Hematopoietic multipotent progenitor cell treated with erythropoietin and hydrocortisone succinate and interleukin-3 and kit ligand, for 6 days (in vitro differentiated cells): ENCODE data around the gene DNM3.

Source experiments
- DNase-seq: peaks from one replicate; pipeline ENCODE4 v3.0.0-alpha.2; 2015

DNM3 gene

GRCh38 chr1:171984850-171985485 is 143.7 kb downstream of the DNM3 start:
- peak; percentile 67 for DNase-seq

GRCh38 chr1:171985639-171986038 is 144.3 kb downstream of the DNM3 start:
- DNase-seq: peak; percentile 84

- no peak for DNase-seq
Observed at GRCh38 chr1:171988243-171988885, 147.1 kb downstream of the DNM3 start.

GRCh38 chr1:171990371-171990770 is 149.1 kb downstream of the DNM3 start:
- no peak for DNase-seq

- no peak for DNase-seq
Observed at GRCh38 chr1:171994293-171994692, 153.0 kb downstream of the DNM3 start.

GRCh38 chr1:171995573-171995972 is 154.3 kb downstream of the DNM3 start:
- no peak for DNase-seq

- DNase-seq: no peak
Observed at GRCh38 chr1:171997936-171998335, 156.6 kb downstream of the DNM3 start.

GRCh38 chr1:171998711-171999110 is 157.4 kb downstream of the DNM3 start:
- no peak for DNase-seq

- DNase-seq: no peak
Observed at GRCh38 chr1:171999756-172000155, 158.5 kb downstream of the DNM3 start.

GRCh38 chr1:172001288-172001687 is 160.0 kb downstream of the DNM3 start:
- no peak for DNase-seq

- peak; percentile 82 for DNase-seq
Observed at GRCh38 chr1:172002725-172003345, 161.5 kb downstream of the DNM3 start.

GRCh38 chr1:172003766-172004530 is 162.7 kb downstream of the DNM3 start:
- peak; percentile 5 for DNase-seq

- DNase-seq: no peak
Observed at GRCh38 chr1:172004671-172005070, 163.4 kb downstream of the DNM3 start.

- DNase-seq: peak; percentile 11
Observed at GRCh38 chr1:172005856-172006255, 164.6 kb downstream of the DNM3 start.

- DNase-seq: no peak
Observed at GRCh38 chr1:172006660-172007059, 165.4 kb downstream of the DNM3 start.

GRCh38 chr1:172018727-172019311 is 177.5 kb downstream of the DNM3 start:
- DNase-seq: no peak

GRCh38 chr1:172019976-172020375 is 178.7 kb downstream of the DNM3 start:
- DNase-seq: peak; percentile 32

- no peak for DNase-seq
Observed at GRCh38 chr1:172024516-172024915, 183.2 kb downstream of the DNM3 start.

- peak; percentile 55 for DNase-seq
Observed at GRCh38 chr1:172024944-172025738, 183.8 kb downstream of the DNM3 start.

GRCh38 chr1:172040466-172040865 is 199.2 kb downstream of the DNM3 start:
- no peak for DNase-seq

GRCh38 chr1:172041102-172041501 is 199.8 kb downstream of the DNM3 start:
- DNase-seq: no peak

GRCh38 chr1:172041742-172042141 is 200.4 kb downstream of the DNM3 start:
- no peak for DNase-seq
